ENCODE results near the gene CD93.

Gene CD93

DNA sequence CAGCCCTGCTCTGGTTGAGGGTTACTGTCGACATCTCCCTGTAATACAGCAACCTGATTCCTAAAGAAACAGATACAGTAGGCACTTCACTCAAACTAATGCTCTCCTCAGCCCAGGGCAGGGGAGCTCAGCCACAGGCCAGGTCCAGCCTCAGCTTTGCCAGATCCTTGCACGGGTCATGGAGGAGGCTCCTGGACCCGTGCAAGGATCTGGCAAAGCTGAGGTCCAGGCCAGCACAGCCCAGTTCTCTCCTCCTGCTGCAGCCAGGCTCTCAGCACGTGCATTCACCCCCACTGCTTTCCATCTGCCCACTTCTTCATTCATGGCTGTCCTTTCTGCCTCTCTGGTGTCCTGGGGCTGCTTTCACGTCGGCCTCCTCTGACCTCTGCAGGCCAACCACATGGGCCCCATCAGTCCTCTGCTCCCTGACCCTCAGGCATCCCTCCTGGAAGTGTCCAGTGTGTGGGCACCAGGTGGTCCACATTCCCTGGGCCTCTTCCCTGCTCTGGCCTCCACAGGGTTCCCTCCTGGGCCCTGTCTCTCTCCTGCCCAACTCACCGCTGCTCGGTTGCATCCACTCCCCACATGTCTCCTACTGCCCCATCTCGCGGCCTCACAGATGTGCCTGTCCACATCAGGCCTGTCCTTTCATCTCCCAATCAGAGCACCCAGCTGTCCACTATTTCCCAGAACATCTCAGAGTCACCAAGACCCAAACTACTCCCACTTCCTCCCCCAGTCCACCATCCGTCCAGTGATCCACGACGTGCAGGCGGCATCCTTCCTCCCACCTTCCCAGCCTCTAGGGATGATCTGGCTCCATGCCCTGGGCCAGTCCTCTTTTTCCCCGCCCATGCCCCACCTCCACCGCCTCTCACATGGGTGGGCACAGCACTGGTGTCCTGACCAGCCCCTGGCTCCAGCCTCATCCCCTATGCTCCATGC, 11.8 kb upstream of the CD93 start:
- DNase-seq (ENCODE audit: low spot score): no peak

DNA sequence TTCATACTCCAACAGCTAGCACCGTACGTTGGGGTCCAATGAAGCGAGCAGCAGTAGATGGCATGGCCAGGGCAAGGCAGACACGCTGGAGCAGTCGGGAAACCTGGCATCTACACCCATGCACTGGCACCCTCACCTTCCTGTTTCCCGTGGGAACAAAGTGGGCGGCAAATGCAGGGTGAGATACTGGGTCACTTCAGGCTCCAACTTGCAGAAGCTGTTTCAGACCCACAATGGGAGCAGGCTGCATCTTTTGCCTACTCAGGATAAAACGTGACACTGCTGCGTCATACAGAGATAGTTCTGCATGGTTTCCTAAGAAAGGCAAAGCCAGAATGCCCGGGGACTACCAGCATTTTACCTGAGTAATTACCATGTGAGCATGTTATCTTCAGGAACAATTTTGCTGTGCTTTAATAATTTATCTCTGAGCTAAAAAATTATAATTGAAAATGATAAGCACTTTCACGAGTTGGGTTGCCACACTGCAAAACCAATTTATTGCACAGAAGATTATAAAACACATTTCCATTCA, 10.9 kb upstream of the CD93 start:
- DNase-seq (ENCODE audit: low spot score): no peak

DNA sequence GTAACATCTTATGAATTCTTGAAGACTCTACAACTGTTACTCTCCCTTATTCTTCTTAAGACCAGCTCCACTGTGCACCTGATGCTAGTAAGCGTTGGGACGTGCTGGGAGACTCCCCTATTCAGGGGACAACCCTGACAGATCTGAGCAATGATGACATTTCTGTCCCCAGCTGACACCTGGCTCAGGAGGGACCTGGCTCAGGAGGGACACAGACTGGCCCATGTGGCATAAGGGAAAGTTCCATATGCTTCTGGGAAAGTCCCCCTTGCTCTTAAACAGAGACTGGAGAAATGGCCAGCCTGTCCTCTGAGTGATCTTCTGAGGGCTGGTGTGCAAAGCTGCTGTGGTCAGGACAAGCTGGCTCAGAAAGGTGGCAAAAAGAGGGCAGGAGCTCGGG, 10.0 kb upstream of the CD93 start:
- no peak for DNase-seq (ENCODE audit: low spot score)

DNA sequence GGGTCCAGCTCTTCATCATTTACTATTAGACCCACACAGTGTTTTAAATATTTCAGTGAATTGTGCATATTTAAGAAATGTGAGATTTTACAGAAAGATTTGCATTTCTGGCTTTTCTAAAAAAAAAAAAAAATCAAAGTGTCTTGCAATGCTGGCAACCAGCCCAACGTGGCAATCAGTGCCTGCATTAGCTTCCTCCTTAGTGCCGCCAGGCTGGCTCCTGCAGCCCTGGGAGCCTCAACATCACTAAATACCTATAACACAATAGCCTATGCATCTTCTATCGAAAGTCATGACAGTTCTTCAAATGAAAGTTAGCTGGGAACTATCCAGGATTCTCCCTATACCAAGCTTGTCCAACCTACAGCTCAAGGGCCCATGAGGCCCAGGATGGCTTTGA, 9.4 kb upstream of the CD93 start:
- DNase-seq (ENCODE audit: low spot score): no peak

DNA sequence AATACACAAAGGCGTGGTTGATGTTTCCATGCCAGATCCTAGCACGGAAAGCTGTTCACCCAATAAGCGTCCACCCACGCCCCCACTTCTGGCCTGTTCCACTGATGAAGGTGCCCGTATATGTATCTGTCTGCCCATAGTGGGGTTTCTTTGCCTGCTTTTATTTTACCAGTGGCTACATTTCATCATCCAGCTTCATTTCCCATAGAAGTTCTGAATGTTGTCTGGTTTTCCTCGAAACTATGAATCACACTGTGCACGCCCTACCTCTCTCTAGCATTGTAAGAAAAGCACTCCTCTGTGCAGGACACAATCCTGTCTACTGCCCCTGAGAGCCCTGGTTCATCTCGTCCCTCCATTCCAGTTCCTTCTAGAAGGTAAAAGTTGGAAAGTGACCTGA, 8.8 kb upstream of the CD93 start:
- DNase-seq (ENCODE audit: low spot score): no peak

DNA sequence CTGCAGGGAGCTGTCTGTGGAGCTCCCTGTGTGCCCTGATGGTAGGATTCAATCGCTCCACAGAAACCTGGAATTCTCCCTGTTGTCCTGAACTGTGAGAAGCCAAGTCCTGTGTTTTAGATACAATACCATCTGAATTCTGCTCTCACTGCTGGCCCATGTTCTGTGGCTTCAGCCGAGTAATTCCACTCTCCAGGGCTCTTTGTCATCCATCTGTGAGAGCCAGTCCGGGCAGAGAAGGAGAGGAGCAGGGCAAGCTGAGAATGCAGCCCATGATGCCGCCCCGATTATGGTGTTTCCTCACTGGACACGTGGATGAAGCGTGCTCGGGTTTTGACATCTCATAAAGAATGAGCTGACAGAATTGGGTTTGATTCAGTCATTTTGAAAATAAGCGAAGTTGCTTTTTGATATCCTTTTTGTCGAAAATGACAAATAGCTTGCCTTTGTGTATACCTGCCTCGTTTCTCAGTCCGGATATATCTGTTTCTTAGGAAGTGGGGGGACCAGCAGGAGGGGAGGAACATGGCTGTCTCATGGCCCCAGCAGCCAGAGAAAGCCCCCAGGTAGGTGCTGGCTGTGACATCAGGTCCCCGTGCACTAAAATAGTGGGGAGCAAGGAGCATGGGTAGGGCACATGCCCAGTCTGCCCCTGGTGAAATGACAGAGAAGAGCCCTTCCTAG, 8.2 kb upstream of the CD93 start:
- no peak for DNase-seq (ENCODE audit: low spot score)

DNA sequence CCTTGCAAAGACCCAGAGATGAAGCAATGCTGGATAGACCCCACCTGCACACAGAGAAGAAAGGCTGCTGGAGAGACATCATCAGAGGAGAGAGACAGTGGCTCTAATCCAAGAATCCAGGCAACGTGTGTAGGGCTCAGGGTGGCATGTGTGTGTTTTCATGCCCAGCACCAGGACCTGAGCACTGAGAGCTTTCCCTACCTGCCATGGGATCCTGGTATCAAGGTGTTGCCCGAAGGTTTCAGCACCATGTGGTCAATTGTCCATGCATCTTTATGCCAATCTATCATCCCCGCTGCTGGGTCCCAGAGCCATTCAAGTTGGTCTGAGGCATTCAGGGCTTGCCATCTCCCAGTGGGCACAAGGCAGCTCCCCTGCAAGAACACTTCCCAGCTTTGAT, 7.5 kb upstream of the CD93 start:
- DNase-seq (ENCODE audit: low spot score): no peak

DNA sequence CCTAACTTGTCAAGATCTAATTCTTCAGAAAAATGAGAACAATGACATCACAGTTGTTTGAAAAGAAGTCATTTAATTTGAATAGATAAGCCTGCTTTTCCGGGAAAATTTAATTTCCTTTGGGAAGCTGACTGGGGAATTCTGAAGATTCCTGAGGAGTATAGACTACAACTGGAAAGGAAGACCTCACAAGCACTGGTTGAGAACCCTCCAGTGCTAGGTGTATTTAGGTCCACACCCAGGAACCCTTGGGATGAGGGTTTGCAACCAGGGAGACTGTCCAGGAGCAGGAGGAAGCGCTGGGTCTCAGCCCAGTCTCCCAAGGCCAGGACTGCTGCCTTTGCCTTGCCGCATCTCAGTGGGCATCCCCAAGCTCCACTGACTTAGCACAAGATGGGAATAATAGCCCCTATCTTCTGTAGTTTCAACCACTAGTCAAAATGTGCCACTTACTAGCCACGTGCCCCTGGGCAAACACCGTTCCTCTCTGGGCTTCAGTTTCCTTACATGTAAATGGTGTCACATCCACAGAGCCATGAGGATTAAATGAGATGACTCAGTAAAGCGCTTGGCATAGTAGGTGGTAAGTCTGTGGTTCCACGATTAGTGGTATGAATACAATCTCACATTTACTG, 6.9 kb upstream of the CD93 start:
- DNase-seq (ENCODE audit: low spot score): no peak

DNA sequence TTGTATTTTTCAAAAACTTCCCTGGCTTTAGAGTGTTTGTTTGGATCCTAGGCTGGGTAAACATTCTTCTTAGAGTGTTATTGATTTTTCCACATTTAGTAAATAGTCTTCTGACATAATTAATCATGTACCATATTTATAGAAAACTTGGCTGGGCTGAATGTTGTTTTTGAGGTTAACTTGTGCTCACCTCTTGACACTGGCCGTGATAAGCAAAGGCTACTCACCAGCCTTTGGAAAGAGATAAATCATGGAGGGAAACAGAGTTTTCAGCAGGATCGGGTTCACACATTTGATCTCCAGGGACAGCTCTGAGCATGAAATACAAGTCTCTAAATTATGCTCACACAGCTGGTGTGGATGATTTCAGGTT, 6.2 kb upstream of the CD93 start:
- DNase-seq (ENCODE audit: low spot score): no peak

DNA sequence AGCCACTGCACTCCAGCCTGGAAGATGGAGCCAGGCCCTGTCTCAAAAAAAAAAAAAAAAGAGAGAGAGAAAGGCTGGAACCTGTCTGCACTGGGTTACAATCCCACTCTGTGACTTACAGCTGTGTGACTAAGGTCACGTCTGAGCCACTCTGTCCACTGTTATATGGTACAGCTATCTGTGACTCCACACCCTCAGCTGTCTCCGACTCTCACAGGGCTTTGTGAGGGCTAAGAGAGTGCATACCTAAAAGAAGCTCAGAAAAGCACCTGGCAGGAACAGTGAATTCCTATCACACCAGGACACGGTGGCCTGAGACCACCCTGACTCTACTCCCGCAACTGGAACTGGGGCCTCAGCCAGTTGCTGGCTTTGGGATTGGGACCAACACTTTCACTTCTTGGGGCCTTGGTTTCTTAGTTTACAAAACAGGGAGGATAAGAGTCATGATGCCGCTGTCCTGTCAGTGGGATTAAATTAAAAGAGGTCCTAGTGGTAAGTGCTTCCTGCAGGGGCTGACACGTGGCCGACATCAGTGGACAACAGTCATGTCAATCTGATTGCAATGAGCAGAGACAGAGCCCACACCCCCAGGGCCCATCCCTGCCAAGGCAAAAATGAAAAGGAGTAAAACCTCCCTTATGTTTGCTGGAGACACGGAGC, 5.7 kb upstream of the CD93 start:
- DNase-seq (ENCODE audit: low spot score): no peak

DNA sequence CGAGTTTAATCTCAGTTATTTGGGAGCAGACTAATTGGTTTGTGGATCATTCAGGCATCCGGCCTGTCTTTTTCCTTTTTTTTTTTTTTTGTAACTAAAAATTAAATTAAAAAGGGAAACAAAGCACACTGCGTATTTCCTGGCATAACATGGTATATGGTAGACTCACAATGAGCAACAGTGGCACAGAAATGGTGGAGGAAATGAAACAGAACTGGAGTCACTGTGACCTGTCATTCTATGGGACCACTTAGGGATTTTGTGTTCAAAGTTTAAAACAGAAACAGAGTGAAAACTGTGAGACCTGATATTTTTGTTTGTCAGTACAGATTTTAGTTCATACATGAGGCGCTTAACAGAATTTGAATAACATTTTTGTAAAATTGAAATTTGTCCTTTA, 4.8 kb upstream of the CD93 start:
- DNase-seq (ENCODE audit: low spot score): no peak

DNA sequence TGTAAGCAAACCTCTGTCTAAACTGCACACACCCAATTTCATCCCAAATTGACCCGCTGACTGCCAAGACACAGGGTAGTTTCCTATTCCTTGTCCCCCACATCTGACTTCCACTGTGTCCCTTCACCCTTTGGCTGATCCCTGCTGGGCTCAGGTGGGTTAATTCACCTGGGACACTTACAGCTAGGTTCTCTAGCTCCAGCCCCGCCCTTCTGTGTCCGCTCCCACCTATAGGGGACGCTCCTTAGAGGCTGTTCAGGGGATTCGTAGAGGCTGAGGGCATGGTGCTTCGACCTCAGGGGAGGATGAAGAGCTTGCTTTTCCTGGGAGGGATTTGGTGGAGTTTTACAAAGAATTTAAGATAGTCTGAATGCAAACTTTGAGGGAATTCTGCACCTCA, 4.0 kb upstream of the CD93 start:
- no peak for DNase-seq (ENCODE audit: low spot score)

DNA sequence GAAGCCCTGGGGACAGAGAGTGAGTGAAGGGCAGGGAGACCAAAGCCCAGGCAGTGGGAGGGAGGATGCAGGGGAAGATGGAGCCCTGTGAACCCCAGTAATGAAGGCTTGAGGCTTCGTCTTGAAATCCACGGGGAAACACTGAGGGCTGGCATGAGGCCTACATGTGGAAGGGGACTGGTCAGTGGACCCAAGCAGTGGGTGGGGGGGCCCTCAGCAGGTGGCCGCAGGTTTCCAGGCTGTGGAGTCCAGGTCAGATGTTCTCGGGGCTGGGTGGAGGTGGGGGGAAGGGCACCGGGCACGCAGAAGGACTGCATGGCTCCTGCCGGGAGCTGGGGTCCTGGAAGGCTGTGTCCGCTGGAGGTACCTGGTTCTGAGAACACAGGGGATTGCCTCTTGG, 2.7 kb upstream of the CD93 start:
- no peak for DNase-seq (ENCODE audit: low spot score)

DNA sequence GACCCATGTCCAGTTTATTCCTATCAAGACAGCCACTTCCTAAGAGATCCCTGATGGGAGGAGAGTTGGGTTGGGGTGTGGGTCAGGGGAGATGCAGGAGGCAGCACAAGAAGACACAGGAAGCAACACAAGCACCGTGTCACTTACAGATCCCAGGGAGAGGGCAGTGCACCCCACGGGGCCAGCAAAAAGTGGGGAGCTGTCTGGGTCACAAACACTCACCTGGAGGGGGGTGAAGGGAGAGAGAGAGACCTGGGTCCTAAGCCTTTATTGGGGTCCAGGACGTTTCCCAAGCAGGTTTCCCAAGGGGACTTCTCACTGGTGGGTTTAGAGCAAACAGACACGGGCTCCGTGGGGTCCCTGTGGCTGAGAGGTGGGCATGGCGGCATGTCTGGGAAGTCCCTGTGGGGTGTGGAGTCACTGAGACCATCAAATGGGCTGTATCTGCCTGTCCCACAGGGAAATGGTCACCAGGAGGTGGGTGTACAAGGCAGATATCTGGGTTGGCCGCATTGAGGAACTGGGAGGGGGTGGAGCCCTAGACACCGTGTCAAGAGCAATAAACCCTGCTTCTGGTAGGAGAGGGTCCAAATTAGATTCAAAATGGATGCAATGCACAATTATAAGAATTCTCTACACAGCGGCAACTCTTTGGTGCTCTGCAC, 1.6 kb upstream of the CD93 start:
- DNase-seq (ENCODE audit: low spot score): no peak

DNA sequence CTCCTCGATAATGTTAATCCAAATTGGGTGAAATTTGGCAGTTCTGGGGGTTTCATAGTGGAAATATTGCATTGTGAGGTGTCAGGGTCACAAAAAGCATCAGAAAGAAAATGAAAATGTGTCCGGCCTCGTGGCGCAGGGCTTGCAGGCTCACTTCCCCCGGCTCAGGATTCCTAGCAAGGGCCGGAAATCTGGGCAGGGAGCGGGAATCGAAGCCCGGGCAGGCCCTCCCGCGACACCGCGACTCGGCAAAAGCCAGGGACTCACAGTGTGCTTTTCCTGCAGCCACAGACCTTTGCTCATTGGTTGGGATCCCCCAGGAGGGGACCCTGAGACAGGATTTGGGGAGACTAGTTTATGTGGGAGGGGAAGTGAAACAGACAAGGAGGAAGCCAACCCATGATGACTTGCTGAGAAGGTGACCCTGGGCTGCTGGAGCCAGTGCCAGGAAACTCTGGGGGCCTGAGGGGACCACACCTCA, 847 bp upstream of the CD93 start:
- peak; percentile 30 for DNase-seq (ENCODE audit: low spot score)

DNA sequence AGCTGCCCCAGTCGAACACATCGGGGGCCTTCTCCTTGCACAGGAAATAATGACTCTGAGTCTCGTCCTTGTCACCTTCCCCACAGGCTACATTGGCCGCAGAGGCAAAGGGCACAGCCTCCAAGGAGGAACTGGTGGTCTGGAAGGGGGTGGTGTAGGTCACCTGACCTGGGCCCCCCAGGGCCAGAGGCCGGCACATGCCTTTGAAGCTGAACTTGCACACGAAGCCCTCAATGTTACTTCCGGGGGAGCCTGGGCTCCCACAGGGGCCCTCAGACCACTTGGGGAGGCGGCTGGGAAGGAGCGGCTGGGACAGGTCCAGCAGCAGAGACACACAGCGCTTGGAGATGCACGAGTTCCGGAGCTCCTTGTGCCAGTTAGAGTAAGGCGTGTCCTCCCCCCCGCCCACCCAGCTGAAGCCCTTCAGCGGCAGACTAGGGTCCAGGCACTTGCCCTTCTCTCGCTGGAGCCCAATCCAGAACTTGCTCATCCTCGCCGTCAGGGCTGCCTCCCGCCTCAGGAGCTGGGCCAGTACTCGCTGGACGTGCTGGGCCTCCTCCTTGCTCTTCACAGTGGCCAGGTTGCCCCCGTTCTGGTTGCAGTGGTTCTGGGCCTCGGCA, 578 bp downstream of the CD93 start:
- no peak for DNase-seq (ENCODE audit: low spot score)

DNA sequence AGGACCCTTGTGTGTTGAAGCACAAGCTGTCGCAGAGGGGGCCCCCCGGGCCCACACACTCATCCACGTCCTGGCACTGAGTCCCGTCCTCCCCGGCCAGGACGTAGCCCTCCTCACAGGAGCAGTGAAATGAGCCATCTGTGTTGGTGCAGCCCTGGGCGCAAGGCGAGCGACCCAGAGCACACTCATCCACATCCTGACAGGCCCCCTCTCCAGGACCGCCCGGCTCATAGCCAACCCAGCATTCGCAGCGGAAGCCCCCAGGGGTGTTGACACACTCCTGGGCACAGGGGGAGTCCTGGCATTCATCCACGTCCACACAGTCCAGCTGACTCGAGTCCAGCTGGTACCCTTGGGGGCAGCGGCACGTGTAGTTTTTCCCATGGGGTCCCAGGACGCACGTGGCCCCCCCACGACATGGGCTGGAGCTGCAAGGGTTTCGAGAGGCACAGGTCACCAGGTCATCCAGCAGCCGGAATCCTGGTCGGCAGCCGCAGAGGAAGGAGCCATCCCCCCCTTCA, 1.2 kb downstream of the CD93 start:
- no peak for DNase-seq (ENCODE audit: low spot score)

DNA sequence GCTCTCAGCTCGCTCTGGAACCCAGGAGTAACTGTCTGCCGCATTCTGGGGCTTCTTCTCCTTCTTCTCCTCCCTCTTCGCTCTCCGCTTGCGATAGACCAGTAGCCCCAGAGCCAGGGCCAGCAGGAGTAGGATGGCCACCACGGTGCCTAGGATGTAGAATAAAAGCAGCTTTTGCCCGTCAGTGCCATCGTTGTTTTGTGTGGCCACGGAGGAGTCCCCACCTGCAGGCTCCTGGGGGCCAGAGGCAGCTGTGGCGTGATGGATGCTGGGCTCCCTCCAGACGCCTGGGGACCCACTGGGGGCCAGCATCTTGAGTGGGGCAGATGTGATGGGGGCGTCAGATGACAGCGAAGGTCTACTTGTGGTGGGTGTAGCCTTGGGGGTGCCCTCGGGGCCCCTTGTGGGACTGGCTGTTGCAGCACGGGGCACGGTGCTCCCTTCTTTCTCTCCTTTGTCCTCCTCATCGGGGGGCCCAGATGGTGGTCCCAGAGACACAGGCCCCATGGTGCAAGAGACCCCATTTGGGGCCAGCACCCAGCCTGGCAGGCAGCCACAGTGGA, 1.8 kb downstream of the CD93 start:
- DNase-seq (ENCODE audit: low spot score): no peak

DNA sequence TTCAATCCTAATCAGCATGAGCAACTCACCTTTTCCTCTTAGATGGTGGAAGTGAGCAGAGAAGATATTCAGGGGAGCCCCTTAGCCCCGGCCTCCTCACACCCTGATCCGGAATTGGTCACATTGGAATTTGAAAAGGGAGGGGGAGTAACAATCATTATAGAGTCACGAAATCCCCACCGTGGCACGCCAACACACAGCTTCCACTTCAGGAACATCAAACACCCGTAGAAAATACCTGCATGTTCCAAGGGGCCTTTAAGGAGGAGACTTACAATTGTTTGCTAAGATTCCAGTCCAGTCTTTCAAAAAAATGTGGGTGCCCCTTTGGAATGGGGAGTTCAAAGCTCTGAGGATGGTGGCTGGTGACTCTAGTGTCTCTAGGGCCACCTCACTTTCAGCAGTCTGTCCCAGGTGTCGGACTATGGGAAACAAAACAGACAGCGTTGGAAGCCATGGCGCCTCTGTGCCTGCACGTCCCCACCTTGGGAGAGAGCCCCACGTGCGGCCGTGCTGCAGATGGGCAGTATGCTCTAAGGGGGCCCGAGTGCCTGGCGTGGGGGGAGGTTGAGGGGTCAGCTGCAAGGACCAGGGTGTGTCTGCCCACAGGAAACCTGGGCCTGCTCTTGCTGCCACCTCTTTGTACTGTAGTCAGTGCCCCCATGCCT, 2.4 kb downstream of the CD93 start:
- no peak for DNase-seq (ENCODE audit: low spot score)

All from globus pallidus (tissue), 1 donor.